HS-27A (cell line): Measurements from ENCODE around the gene SLC38A1.
"Not testable (repeated sequence)": the region's sequence is repeated elsewhere in the genome, so short reads cannot be mapped to it uniquely, and the experiment has no call there.

Experiments used
- DNase-seq: peaks from one replicate; pipeline ENCODE4 v3.0.0-alpha.2; 2012; ENCODE audit warnings: low read depth, missing footprints

The SLC38A1 gene

GRCh38 chr12:46164186-46164761 lies 104.6 kb downstream of the SLC38A1 start:
- DNase-seq = no peak

GRCh38 chr12:46162549-46163076 lies 106.2 kb downstream of the SLC38A1 start:
- not testable (repeated sequence) for DNase-seq

GRCh38 chr12:46160981-46161690 lies 107.7 kb downstream of the SLC38A1 start:
- DNase-seq = no peak

GRCh38 chr12:46160101-46160980 lies 108.5 kb downstream of the SLC38A1 start:
- DNase-seq = no peak

- DNase-seq = no peak
These were observed 109.4 kb downstream of the SLC38A1 start for GRCh38 chr12:46159309-46159901.

GRCh38 chr12:46158501-46158900 lies 110.3 kb downstream of the SLC38A1 start:
- no peak for DNase-seq

GRCh38 chr12:46154221-46154985 lies 114.4 kb downstream of the SLC38A1 start:
- peak; percentile 30 for DNase-seq

- DNase-seq = no peak
These were observed 115.5 kb downstream of the SLC38A1 start for GRCh38 chr12:46153268-46153872.

- no peak for DNase-seq
These were observed 116.4 kb downstream of the SLC38A1 start for GRCh38 chr12:46152456-46152855.

- no peak for DNase-seq
These were observed 118.1 kb downstream of the SLC38A1 start for GRCh38 chr12:46150735-46151134.

GRCh38 chr12:46149905-46150304 lies 118.9 kb downstream of the SLC38A1 start:
- DNase-seq = no peak

- no peak for DNase-seq
These were observed 119.8 kb downstream of the SLC38A1 start for GRCh38 chr12:46149079-46149464.

- no peak for DNase-seq
These were observed 120.3 kb downstream of the SLC38A1 start for GRCh38 chr12:46148327-46149078.

GRCh38 chr12:46147144-46147543 lies 121.7 kb downstream of the SLC38A1 start:
- DNase-seq = no peak

- DNase-seq = no peak
These were observed 123.0 kb downstream of the SLC38A1 start for GRCh38 chr12:46145881-46146280.

GRCh38 chr12:46144433-46144832 lies 124.4 kb downstream of the SLC38A1 start:
- DNase-seq = no peak

GRCh38 chr12:46136249-46136648 lies 132.6 kb downstream of the SLC38A1 start:
- DNase-seq = no peak

GRCh38 chr12:46135750-46136149 lies 133.1 kb downstream of the SLC38A1 start:
- DNase-seq = no peak

GRCh38 chr12:46134852-46135251 lies 134.0 kb downstream of the SLC38A1 start:
- no peak for DNase-seq

- no peak for DNase-seq
These were observed 134.5 kb downstream of the SLC38A1 start for GRCh38 chr12:46134205-46134811.
